ENCODE measurements around the gene BMP2K. TPM values are rescaled to one million over a fixed set of nuclear protein-coding genes. Genes with fewer than 3 reads are reported as not detected.
A peak's percentile ranks its signal among the peaks of the same experiment; 100 is the strongest.

BMP2K gene
- total and polyA plus RNA-seq, 7 experiments from 2014 or later = 3.1 to 25.6 (median 13.6) TPM

- Mint-ChIP-seq H3K27ac (peak overlapping the region; percentile 88 to 97 (median 92)), H3K27me3 (no peaks in the 10 kb centered on the region), H3K4me1 (peaks cover 7 to 29% (median 13%) of the 10 kb centered on the region in 7 donors), H3K36me3 (no peaks in the 10 kb centered on the region), H3K4me3 (peak overlapping the region in 6 of 10 donors; percentile 92 to 98 (median 96)), H3K9me3 (no peaks in the 10 kb centered on the region)
- peak overlapping the region; percentile 76 for H3K27ac ChIP-seq (ENCODE audit: low read depth, low read length)
- DNase-seq (peak; percentile 14 to 76 (median 62)), ATAC-seq (peak; percentile 30)
- H3K9me3 ChIP-seq (ENCODE audit: control insufficient read depth in 2 of 3, low read length in 3 of 3) = no peaks in the 10 kb centered on the region
- ChIA-PET CTCF (interaction anchor here (0.6 kb wide), 1 partner anchor 125 kb away, joined by 3 read pairs; no protein-coding TSS in a partner anchor), POLR2A (interaction anchor here (1.2 to 1.4 kb wide), 2 partner anchors 122 to 132 kb away, joined by 3 read pairs; no protein-coding TSS in a partner anchor)
- intact Hi-C loops (cut with micrococcal nuclease) = loop anchor here (1.0 to 10.0 kb wide), 22 partner anchors 54 to 1728 kb away; partner anchors contain the start of genes ANTXR2 (in 2 of the 2), CCNG2 (in 2 of the 2) and PAQR3 (in 2 of the 2)
- peaks cover 0 to 4% (median 0%) of the 10 kb centered on the region in 3 experiments for H3K36me3 ChIP-seq (ENCODE audit: control insufficient read depth in 2 of 3, insufficient read depth in 3 of 3, low read length in 3 of 3)
- peak overlapping the region; percentile 85 for H3K4me3 ChIP-seq (ENCODE audit: low read length)
- H3K4me1 ChIP-seq (ENCODE audit: control insufficient read depth in 2 of 2, insufficient read depth in 2 of 2, low read length in 2 of 2) = peaks cover 4 to 14% of the 10 kb centered on the region in 2 donors
- no peaks in the 10 kb centered on the region for H3K27me3 ChIP-seq (ENCODE audit: control insufficient read depth in 2 of 2, insufficient read depth in 2 of 2, low read length in 2 of 2)
These were observed 802 bp downstream of the BMP2K start for GRCh38 chr4:78776729-78777575.

- peak overlapping the region; percentile 85 for H3K4me3 ChIP-seq (ENCODE audit: low read length)
- POLR2A ChIA-PET = interaction anchor here (0.9 kb wide), 1 partner anchor 120 kb away, joined by 3 read pairs; no protein-coding TSS in a partner anchor
- intact Hi-C loops (cut with micrococcal nuclease) = loop anchor here (1.0 to 10.0 kb wide), 21 partner anchors 55 to 1727 kb away; partner anchors contain the start of genes ANTXR2 (in 2 of the 2) and CCNG2 (in 2 of the 2)
- peak overlapping the region in 6 of 10 donors; percentile 92 to 98 (median 96) for H3K4me3 Mint-ChIP-seq
- H3K27ac ChIP-seq (ENCODE audit: low read depth, low read length) = peak overlapping the region; percentile 76
- H3K9me3 ChIP-seq (ENCODE audit: control insufficient read depth in 2 of 3, low read length in 3 of 3) = no peaks in the 10 kb centered on the region
- CTCF ChIA-PET = no interaction called here
- peaks cover 0 to 4% (median 0%) of the 10 kb centered on the region in 3 experiments for H3K36me3 ChIP-seq (ENCODE audit: control insufficient read depth in 2 of 3, insufficient read depth in 3 of 3, low read length in 3 of 3)
- H3K27me3 Mint-ChIP-seq = no peaks in the 10 kb centered on the region
- H3K27me3 ChIP-seq (ENCODE audit: control insufficient read depth in 2 of 2, insufficient read depth in 2 of 2, low read length in 2 of 2) = no peaks in the 10 kb centered on the region
- peak overlapping the region; percentile 88 to 97 (median 92) for H3K27ac Mint-ChIP-seq
- DNase-seq = peak in 2 of 9 donors; percentile 29 to 60
- no peaks in the 10 kb centered on the region for H3K36me3 Mint-ChIP-seq
- H3K9me3 Mint-ChIP-seq = no peaks in the 10 kb centered on the region
- ATAC-seq = no peak
- peaks cover 4 to 14% of the 10 kb centered on the region in 2 donors for H3K4me1 ChIP-seq (ENCODE audit: control insufficient read depth in 2 of 2, insufficient read depth in 2 of 2, low read length in 2 of 2)
- peaks cover 7 to 29% (median 13%) of the 10 kb centered on the region in 7 donors for H3K4me1 Mint-ChIP-seq
These were observed 1.4 kb downstream of the BMP2K start for GRCh38 chr4:78777576-78777940.

GRCh38 chr4:78778530-78778929 lies 2.4 kb downstream of the BMP2K start:
- no peak for DNase-seq
- CTCF ChIA-PET = interaction anchor here (0.6 to 0.7 kb wide), 2 partner anchors 10 to 1301 kb away, joined by 3 to 4 read pairs; no protein-coding TSS in a partner anchor
- no peaks in the 10 kb centered on the region for H3K36me3 Mint-ChIP-seq
- peaks cover 7 to 23% (median 13%) of the 10 kb centered on the region in 7 donors for H3K4me1 Mint-ChIP-seq
- POLR2A ChIA-PET = interaction anchor here (0.9 kb wide), 1 partner anchor 121 kb away, joined by 3 read pairs; no protein-coding TSS in a partner anchor
- intact Hi-C loops (cut with micrococcal nuclease) = loop anchor here (2.0 to 10.0 kb wide), 10 partner anchors 14 to 1726 kb away; partner anchors contain the start of genes ANTXR2 (in 1 of the 2) and CCNG2 (in 1 of the 2)
- H3K27me3 Mint-ChIP-seq = no peaks in the 10 kb centered on the region
- H3K9me3 Mint-ChIP-seq = no peaks in the 10 kb centered on the region
- no peak overlapping the region for H3K4me3 Mint-ChIP-seq
- Histone ChIP-seq H3K9me3 (ENCODE audit: control insufficient read depth in 2 of 3, low read length in 3 of 3) (no peaks in the 10 kb centered on the region), H3K4me1 (ENCODE audit: control insufficient read depth in 2 of 2, insufficient read depth in 2 of 2, low read length in 2 of 2) (peaks cover 4 to 14% of the 10 kb centered on the region in 2 donors), H3K27me3 (ENCODE audit: control insufficient read depth in 2 of 2, insufficient read depth in 2 of 2, low read length in 2 of 2) (no peaks in the 10 kb centered on the region), H3K27ac (ENCODE audit: low read depth, low read length) (no peak overlapping the region), H3K4me3 (ENCODE audit: low read length) (no peak overlapping the region), H3K36me3 (ENCODE audit: control insufficient read depth in 2 of 3, insufficient read depth in 3 of 3, low read length in 3 of 3) (peaks cover 0 to 4% (median 0%) of the 10 kb centered on the region in 3 experiments)
- H3K27ac Mint-ChIP-seq = no peak overlapping the region
- ATAC-seq = no peak

GRCh38 chr4:78779280-78779679 lies 3.1 kb downstream of the BMP2K start:
- Mint-ChIP-seq H3K9me3 (no peaks in the 10 kb centered on the region), H3K27me3 (no peaks in the 10 kb centered on the region), H3K27ac (no peak overlapping the region), H3K4me1 (peaks cover 7 to 25% (median 19%) of the 10 kb centered on the region in 7 donors), H3K4me3 (no peak overlapping the region), H3K36me3 (no peaks in the 10 kb centered on the region)
- ATAC-seq = no peak
- no peak for DNase-seq
- no peaks in the 10 kb centered on the region for H3K27me3 ChIP-seq (ENCODE audit: control insufficient read depth in 2 of 2, insufficient read depth in 2 of 2, low read length in 2 of 2)
- ChIA-PET CTCF (no interaction called here), POLR2A (interaction anchor here (0.9 kb wide), 1 partner anchor 21 kb away, joined by 3 read pairs; no protein-coding TSS in a partner anchor)
- H3K4me1 ChIP-seq (ENCODE audit: control insufficient read depth in 2 of 2, insufficient read depth in 2 of 2, low read length in 2 of 2) = peaks cover 4 to 14% of the 10 kb centered on the region in 2 donors
- no peaks in the 10 kb centered on the region for H3K9me3 ChIP-seq (ENCODE audit: control insufficient read depth in 2 of 3, low read length in 3 of 3)
- peaks cover 0 to 4% (median 0%) of the 10 kb centered on the region in 3 experiments for H3K36me3 ChIP-seq (ENCODE audit: control insufficient read depth in 2 of 3, insufficient read depth in 3 of 3, low read length in 3 of 3)
- H3K27ac ChIP-seq (ENCODE audit: low read depth, low read length) = no peak overlapping the region
- intact Hi-C loops (cut with micrococcal nuclease) = loop anchor here (2.0 to 10.0 kb wide), 10 partner anchors 14 to 1726 kb away; partner anchors contain the start of genes ANTXR2 (in 1 of the 2) and CCNG2 (in 1 of the 2)
- no peak overlapping the region for H3K4me3 ChIP-seq (ENCODE audit: low read length)

- intact Hi-C loops (cut with micrococcal nuclease) = no loop called here
- Mint-ChIP-seq H3K4me1 (peaks cover 7 to 23% (median 19%) of the 10 kb centered on the region in 7 donors), H3K4me3 (no peak overlapping the region), H3K27ac (no peak overlapping the region), H3K27me3 (no peaks in the 10 kb centered on the region), H3K36me3 (peaks cover 0 to 3% (median 0%) of the 10 kb centered on the region in 5 donors), H3K9me3 (no peaks in the 10 kb centered on the region)
- no peaks in the 10 kb centered on the region for H3K9me3 ChIP-seq (ENCODE audit: control insufficient read depth in 2 of 3, low read length in 3 of 3)
- peaks cover 0 to 4% (median 0%) of the 10 kb centered on the region in 3 experiments for H3K36me3 ChIP-seq (ENCODE audit: control insufficient read depth in 2 of 3, insufficient read depth in 3 of 3, low read length in 3 of 3)
- no peak overlapping the region for H3K27ac ChIP-seq (ENCODE audit: low read depth, low read length)
- no peaks in the 10 kb centered on the region for H3K27me3 ChIP-seq (ENCODE audit: control insufficient read depth in 2 of 2, insufficient read depth in 2 of 2, low read length in 2 of 2)
- POLR2A ChIA-PET = interaction anchor here (1.2 kb wide), 1 partner anchor 10 kb away, joined by 6 read pairs; no protein-coding TSS in a partner anchor
- DNase-seq = no peak
- no peak for ATAC-seq
- CTCF ChIA-PET = interaction anchor here (1.0 kb wide), 1 partner anchor 11 kb away, joined by 3 read pairs; no protein-coding TSS in a partner anchor
- no peak overlapping the region for H3K4me3 ChIP-seq (ENCODE audit: low read length)
- peaks cover 4 to 14% of the 10 kb centered on the region in 2 donors for H3K4me1 ChIP-seq (ENCODE audit: control insufficient read depth in 2 of 2, insufficient read depth in 2 of 2, low read length in 2 of 2)
These were observed 3.9 kb downstream of the BMP2K start for GRCh38 chr4:78780093-78780492.

GRCh38 chr4:78781139-78781538 lies 5.0 kb downstream of the BMP2K start:
- Histone ChIP-seq H3K27ac (ENCODE audit: low read depth, low read length) (no peak overlapping the region), H3K36me3 (ENCODE audit: control insufficient read depth in 2 of 3, insufficient read depth in 3 of 3, low read length in 3 of 3) (peaks cover 0 to 4% (median 0%) of the 10 kb centered on the region in 3 experiments), H3K4me1 (ENCODE audit: control insufficient read depth in 2 of 2, insufficient read depth in 2 of 2, low read length in 2 of 2) (peaks cover 4 to 14% of the 10 kb centered on the region in 2 donors), H3K4me3 (ENCODE audit: low read length) (no peak overlapping the region), H3K27me3 (ENCODE audit: control insufficient read depth in 2 of 2, insufficient read depth in 2 of 2, low read length in 2 of 2) (no peaks in the 10 kb centered on the region), H3K9me3 (ENCODE audit: control insufficient read depth in 2 of 3, low read length in 3 of 3) (no peaks in the 10 kb centered on the region)
- Mint-ChIP-seq H3K27ac (no peak overlapping the region), H3K4me1 (peaks cover 9 to 25% (median 17%) of the 10 kb centered on the region in 7 donors), H3K27me3 (no peaks in the 10 kb centered on the region), H3K9me3 (no peaks in the 10 kb centered on the region), H3K36me3 (peaks cover 0 to 8% (median 5%) of the 10 kb centered on the region in 5 donors), H3K4me3 (no peak overlapping the region)
- CTCF ChIA-PET = interaction anchor here (1.0 to 1.3 kb wide), 2 partner anchors 12 to 19 kb away, joined by 3 to 4 read pairs; no protein-coding TSS in a partner anchor
- DNase-seq (no peak), ATAC-seq (no peak)
- POLR2A ChIA-PET = no interaction called here
- intact Hi-C loops (cut with micrococcal nuclease) = no loop called here
